Colonic mucosa (tissue), 4 donors: Measurements from ENCODE around the gene GSX1. TPM values are rescaled to one million over a fixed set of nuclear protein-coding genes. Genes with fewer than 3 reads are reported as not detected.
A peak's percentile ranks its signal among the peaks of the same experiment; 100 is the strongest.

Experiments used
- DNase-seq: peaks from one replicate; pipeline ENCODE4 v3.0.0-alpha.2; 2020
- H3K27ac ChIP-seq: fragments of 200-600 bp; one replicate; pipeline ENCODE4 v1.8.0; 2021
- H3K27me3 ChIP-seq: fragments of 200-600 bp; one replicate; pipeline ENCODE4 v1.8.0; 2021
- H3K36me3 ChIP-seq: fragments of 200-600 bp; one replicate; pipeline ENCODE4 v1.8.0; 2021
- H3K4me1 ChIP-seq: fragments of 200-600 bp; one replicate; pipeline ENCODE4 v1.8.0; 2021; ENCODE audit warnings: mild to moderate bottlenecking
- H3K4me3 ChIP-seq: fragments of 200-600 bp; one replicate; pipeline ENCODE4 v1.8.0; 2021
- H3K9ac ChIP-seq, 2 donors: one replicate each; pipeline ENCODE4 v1.7.0; 2013; ENCODE audit warnings: control low read depth in 2 of 2, low read depth in 2 of 2, low read length in 2 of 2
- H3K9me3 ChIP-seq: fragments of 200-600 bp; one replicate; pipeline ENCODE4 v1.8.0; 2021
- CTCF ChIP-seq: fragments of 200-600 bp; IDR thresholded peaks from one replicate; pipeline ENCODE4 v1.8.0; 2022; ENCODE audit warnings: antibody characterized with exemption, mild to moderate bottlenecking
- intact Hi-C: fragments of 100-400 bp; cut with DNase I; formaldehyde crosslinking; loops from one replicate; pipeline ENCODE4 v1.14.1; 2022
- total RNA-seq, 2 donors: library from RNA; stranded (reverse); fragmentation: NEBNext Ultra II Directional in 1 of 2; extraction: Animal tissue kit (Norgen Biotek cat#: 25700) in 1 of 2; gene quantifications; one replicate each; pipeline ENCODE4 v1.2.1, GENCODE V29; 2021
- donor health status: healthy.
- donor health status: DM: no; HTN: no; CAD: no.
- donor health status: DM: no; HTN: no; CAD: no.

The GSX1 gene
- total RNA-seq, 2 donors from 2014 or later = not detected

GRCh38 chr13:27770809-27771208 lies 21.5 kb upstream of the GSX1 start:
- Histone ChIP-seq H3K9me3 (no peaks in the 10 kb centered on the region), H3K4me3 (no peak overlapping the region), H3K4me1 (no peaks in the 10 kb centered on the region), H3K27me3 (peaks cover 5% of the 10 kb centered on the region), H3K9ac (no peak overlapping the region), H3K36me3 (no peaks in the 10 kb centered on the region), H3K27ac (no peak overlapping the region)
- DNase-seq = peak; percentile 36
- intact Hi-C loops = no loop called here
- peak; percentile 41 for TF ChIP-seq CTCF

DNA sequence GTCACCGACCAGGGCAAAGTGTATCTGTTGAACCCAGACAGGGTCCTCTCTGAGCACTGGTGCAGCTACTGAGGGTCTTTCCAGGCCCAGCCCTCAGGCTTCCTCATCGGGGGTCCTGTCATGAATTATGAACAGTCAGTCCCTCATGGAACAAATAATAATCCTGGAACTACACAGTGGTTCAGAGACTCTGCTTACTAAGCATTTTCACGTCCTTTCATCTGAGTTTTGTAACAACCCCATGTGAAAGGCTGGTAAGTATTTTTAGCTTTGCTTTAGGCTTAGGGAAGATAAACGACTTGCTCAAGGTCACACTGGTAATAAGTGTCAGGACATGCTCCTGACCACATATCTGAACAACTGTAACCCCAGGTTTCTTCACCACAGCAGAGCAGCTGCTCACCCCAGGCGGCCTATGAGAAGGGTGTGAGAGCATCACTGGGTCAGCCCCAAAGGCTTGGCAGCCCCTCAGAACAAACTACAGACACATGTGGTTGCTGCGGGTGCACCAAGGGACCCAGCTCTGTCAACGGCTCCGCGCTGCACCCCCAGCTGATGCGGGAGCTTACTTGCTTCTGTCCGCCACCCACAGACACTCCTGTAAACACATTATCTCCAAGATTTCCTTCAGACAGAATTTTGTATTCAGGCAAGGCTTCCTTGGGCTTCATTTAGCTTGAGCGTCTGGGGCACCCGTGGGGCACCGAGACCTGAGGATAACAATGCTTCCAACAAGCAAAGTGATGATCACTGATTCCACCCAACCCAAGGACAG lies 19.4 kb upstream of the GSX1 start:
- no peaks in the 10 kb centered on the region for H3K36me3 ChIP-seq
- intact Hi-C loops = no loop called here
- no peak for TF ChIP-seq CTCF
- H3K27me3 ChIP-seq = peaks cover 5% of the 10 kb centered on the region
- no peaks in the 10 kb centered on the region for H3K9me3 ChIP-seq
- H3K4me1 ChIP-seq = no peaks in the 10 kb centered on the region
- DNase-seq = no peak
- no peak overlapping the region for H3K4me3 ChIP-seq
- no peak overlapping the region for H3K9ac ChIP-seq
- no peak overlapping the region for H3K27ac ChIP-seq

- no peaks in the 10 kb centered on the region for H3K36me3 ChIP-seq
- no peak for DNase-seq
- H3K27ac ChIP-seq = no peak overlapping the region
- H3K9ac ChIP-seq = no peak overlapping the region
- no peak for TF ChIP-seq CTCF
- intact Hi-C loops = no loop called here
- H3K4me1 ChIP-seq = no peaks in the 10 kb centered on the region
- H3K4me3 ChIP-seq = no peak overlapping the region
- no peaks in the 10 kb centered on the region for H3K27me3 ChIP-seq
- H3K9me3 ChIP-seq = no peaks in the 10 kb centered on the region
These were observed 18.1 kb upstream of the GSX1 start for GRCh38 chr13:27774169-27774568.

DNA sequence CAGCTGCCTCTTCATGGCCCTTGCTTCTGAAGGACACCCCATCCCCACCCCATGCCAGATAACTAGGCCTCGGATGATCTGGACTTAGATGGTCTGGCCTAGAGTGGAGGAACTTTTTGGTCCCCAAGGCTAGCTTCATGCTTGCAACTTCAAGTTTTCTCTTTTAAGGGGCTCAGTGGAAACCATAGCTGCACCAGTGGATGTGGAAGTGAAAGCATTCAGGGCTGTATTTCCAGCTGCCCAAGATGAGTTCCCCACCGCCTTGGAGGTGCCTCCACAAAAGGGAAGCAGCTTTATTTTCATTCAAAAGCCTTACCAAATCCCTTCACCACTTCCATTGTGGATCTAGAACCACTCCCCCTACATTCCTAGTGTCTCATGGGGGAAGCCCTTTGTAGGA lies 17.6 kb upstream of the GSX1 start:
- TF ChIP-seq CTCF = no peak
- intact Hi-C loops = no loop called here
- Histone ChIP-seq H3K9me3 (no peaks in the 10 kb centered on the region), H3K4me1 (no peaks in the 10 kb centered on the region), H3K27me3 (no peaks in the 10 kb centered on the region), H3K4me3 (no peak overlapping the region), H3K36me3 (no peaks in the 10 kb centered on the region), H3K27ac (no peak overlapping the region), H3K9ac (no peak overlapping the region)
- DNase-seq = no peak

GRCh38 chr13:27775943-27776342 lies 16.3 kb upstream of the GSX1 start:
- no peak for TF ChIP-seq CTCF

More at GRCh38 chr13:27775943-27776342, 16.3 kb upstream of the GSX1 start:
- Histone ChIP-seq H3K27me3 (no peaks in the 10 kb centered on the region), H3K27ac (no peak overlapping the region), H3K9me3 (no peaks in the 10 kb centered on the region), H3K4me1 (no peaks in the 10 kb centered on the region), H3K4me3 (no peak overlapping the region), H3K36me3 (no peaks in the 10 kb centered on the region), H3K9ac (no peak overlapping the region)
- no peak for DNase-seq
- intact Hi-C loops = no loop called here
